HepG2 (cell line): ENCODE data around the gene VEZT. TPM values are rescaled to one million over a fixed set of nuclear protein-coding genes. Genes with fewer than 3 reads are reported as not detected.
A peak's percentile ranks its signal among the peaks of the same experiment; 100 is the strongest.

Experiments
- ATAC-seq: fragments of 200-7000 bp; cut with Tn5 transposase; 3 replicates; pipeline ENCODE4 v1.9.1; 2020; ENCODE audit warnings: mild to moderate bottlenecking, moderate library complexity
- BruUV-seq: library from RNA; stranded (reverse); fragments of 400-500 nt; replicated peaks from 2 replicates; lab custom pipeline; 2021; lab: Mats Ljungman, UMichigan
- CTCF ChIA-PET: fragments of 300-600 bp; formaldehyde crosslinking; extraction: SDS; loops from one replicate; lab custom pipeline; 2021; ENCODE audit warnings: low total read pairs, inconsistent platforms, low intra/inter-chr PET ratio; lab: Yijun Ruan, JAX
- POLR2A ChIA-PET: fragments of 350-600 bp; sonication (Branson Sonifier 250); formaldehyde crosslinking; loops from one replicate; lab custom pipeline; 2020; ENCODE audit warnings: antibody characterized with exemption, inconsistent platforms; lab: Yijun Ruan, JAX
- DNase-seq: peaks from one replicate; pipeline ENCODE4 v3.0.0-alpha.2; 2015; ENCODE audit warnings: low spot score
- FAIRE-seq: peaks from 3 replicates; lab custom pipeline; 2011; peaks lifted over from hg19 to GRCh38; lab: Jason Lieb, UNC
- H2AFZ ChIP-seq: one replicate; pipeline ENCODE4 v1.6.1; 2011; ENCODE audit warnings: low read length, inconsistent platforms
- H3K27ac ChIP-seq: fragments of 300-600 bp; 3 replicates; pipeline ENCODE4 v1.8.0; 2011; ENCODE audit warnings: mixed run types, mild to moderate bottlenecking, mixed read lengths, low read length, inconsistent platforms; ENCODE audit not compliant: insufficient read depth; ENCODE audit errors: extremely low read length
- H3K27me3 ChIP-seq, 2 experiments: fragments of 200-600 bp in 1 of 2; 2 replicates in 1 of 2; 3 replicates in 1 of 2; pipeline versions ENCODE4 v1.6.0 to v1.8.0; 2011; ENCODE audit warnings: low read length in 2 of 2, mild to moderate bottlenecking in 2 of 2, moderate library complexity in 2 of 2, inconsistent platforms in 1 of 2; ENCODE audit not compliant: insufficient read depth in 2 of 2, control insufficient read depth in 1 of 2
- H3K36me3 ChIP-seq, 2 experiments: fragments of 200-600 bp in 1 of 2; replicated peaks in 1 of 2; 2 replicates in 1 of 2; 3 replicates in 1 of 2; pipeline versions ENCODE4 v1.5.1 to v1.8.0; 2011; ENCODE audit warnings: low read length in 2 of 2, inconsistent platforms in 1 of 2; ENCODE audit not compliant: insufficient read depth in 2 of 2, control insufficient read depth in 1 of 2
- H3K4me1 ChIP-seq: 2 replicates; pipeline ENCODE4 v1.5.1; 2012; ENCODE audit warnings: low read length, inconsistent platforms; ENCODE audit not compliant: insufficient read depth
- H3K4me2 ChIP-seq: 2 replicates; pipeline ENCODE4 v1.6.0; 2011; ENCODE audit warnings: low read depth, low read length, inconsistent platforms
- H3K4me3 ChIP-seq, 3 experiments: fragments of 200-600 bp in 1 of 3; sonication (generic), shearing (Covaris generic) in 1 of 3; replicated peaks in 1 of 3; 2 replicates each; pipeline ENCODE4 v1.5.1; 2011 to 2016; ENCODE audit warnings: low read length in 3 of 3, inconsistent platforms in 2 of 3, low read depth in 2 of 3, mild to moderate bottlenecking in 2 of 3, control low read depth in 1 of 3, mixed read lengths in 1 of 3; ENCODE audit not compliant: insufficient read depth in 1 of 3
- H3K79me2 ChIP-seq: one replicate; pipeline ENCODE4 v1.6.1; 2011; ENCODE audit warnings: low read length, inconsistent platforms; ENCODE audit not compliant: insufficient read depth
- H3K9ac ChIP-seq: 2 replicates; pipeline ENCODE4 v1.6.0; 2011; ENCODE audit warnings: mild to moderate bottlenecking, low read depth, low read length, inconsistent platforms; ENCODE audit not compliant: insufficient read depth
- H3K9me3 ChIP-seq: 2 replicates; pipeline ENCODE4 v1.5.1; 2012; ENCODE audit warnings: mild to moderate bottlenecking, low read length
- H4K20me1 ChIP-seq: 2 replicates; pipeline ENCODE4 v1.6.0; 2011; ENCODE audit warnings: inconsistent platforms, mild to moderate bottlenecking, low read length, moderate library complexity; ENCODE audit not compliant: insufficient read depth
- AHDC1 ChIP-seq: sonication (generic); formaldehyde crosslinking; IDR thresholded peaks from 2 replicates; pipeline ENCODE4 v1.5.1; 2020; ENCODE audit warnings: mild to moderate bottlenecking, missing genetic modification reagents, borderline replicate concordance
- ELK4 ChIP-seq: sonication (generic); formaldehyde crosslinking; IDR thresholded peaks from 2 replicates; pipeline ENCODE4 v1.9.0; 2021; ENCODE audit warnings: missing genetic modification reagents, borderline replicate concordance
- FOSL2 ChIP-seq: sonication (generic); formaldehyde crosslinking; IDR thresholded peaks from 2 replicates; pipeline ENCODE4 v1.4.0; 2020; ENCODE audit warnings: missing genetic modification reagents
- KDM5B ChIP-seq: sonication (generic); formaldehyde crosslinking; IDR thresholded peaks from 2 replicates; pipeline ENCODE4 v1.4.0; 2020; ENCODE audit warnings: missing genetic modification reagents, mild to moderate bottlenecking, borderline replicate concordance
- MAFF ChIP-seq: IDR thresholded peaks from 2 replicates; pipeline ENCODE4 v1.6.1; 2011; ENCODE audit warnings: low read depth, low read length, improper control_type of control experiment
- MAFK ChIP-seq, 2 experiments: IDR thresholded peaks in 1 of 2; conservative IDR thresholded peaks in 1 of 2; 2 replicates each; pipeline ENCODE4 v1.6.1; 2011; ENCODE audit warnings: improper control_type of control experiment in 2 of 2, low read length in 2 of 2
- ZNF331 ChIP-seq: sonication (generic); formaldehyde crosslinking; IDR thresholded peaks from 2 replicates; pipeline ENCODE4 v1.4.0; 2020; ENCODE audit warnings: missing genetic modification reagents
- ZNF383 ChIP-seq: sonication (generic); formaldehyde crosslinking; IDR thresholded peaks from 2 replicates; pipeline ENCODE4 v1.4.0; 2020; ENCODE audit warnings: missing genetic modification reagents, mild to moderate bottlenecking, borderline replicate concordance
- ZXDC ChIP-seq: sonication (generic); formaldehyde crosslinking; IDR thresholded peaks from 2 replicates; pipeline ENCODE4 v1.5.0; 2020; ENCODE audit warnings: mild to moderate bottlenecking, missing genetic modification reagents
- WGBS: methylation state at CpG from one replicate; pipeline ENCODE4 v1.1.6; 2017; ENCODE audit warnings: low lambda C conversion rate; 5-methylcytosine and 5-hydroxymethylcytosine counted together
- in situ Hi-C: cut with HindIII; loops from 2 replicates; pipeline ENCODE4 v1.10.0; 2017; ENCODE audit warnings: low pct_unique_long_range_greater_than_20kb; ENCODE audit not compliant: extremely low pct_ligation_motif_present
- intact Hi-C: fragments of 100-400 bp; cut with micrococcal nuclease; formaldehyde crosslinking; loops from one replicate; pipeline ENCODE4 v1.10.0; 2022; ENCODE audit not compliant: unreplicated experiment
- polyA plus RNA-seq, 8 experiments: library from polyadenylated mRNA; depleted of rRNA in 3 of 8; stranded (reverse) in 7 of 8; unstranded in 1 of 8; fragments of >200 nt; fragmentation: Illumina TruSeq in 4 of 8; extraction: Trizol in 4 of 8; gene quantifications; 2 replicates each; pipeline versions ENCODE4 v1.2.1 to v1.2.3, GENCODE V29; 2011 to 2016; ENCODE audit warnings: low read depth in 4 of 8, missing spikeins in 1 of 8, mixed read lengths in 1 of 8; ENCODE audit not compliant: insufficient read depth in 1 of 8
- total RNA-seq, 5 experiments: library from RNA; depleted of rRNA; stranded (reverse); fragments of >200 nt; fragmentation: Illumina TruSeq; extraction: Trizol; gene quantifications; 2 replicates each; pipeline ENCODE4 v1.2.3, GENCODE V29; 2016; ENCODE audit warnings: low read depth in 1 of 5

Gene VEZT
- total and polyA plus RNA-seq, 2 of the 13 experiments (the other 11 are each of a cell fraction or from before 2014, with no cell fraction given) = 35.5 to 51.6 TPM

- no TSS peak for BruUV-seq
- H3K4me3 ChIP-seq = no peak overlapping the region
- no peaks in the 10 kb centered on the region for H4K20me1 ChIP-seq
- FAIRE-seq (no peak), DNase-seq (no peak), ATAC-seq (no peak)
- in situ Hi-C loops (no loop called here), intact Hi-C loops (no loop called here)
- no peak overlapping the region for H3K4me2 ChIP-seq
- H3K9me3 ChIP-seq = no peaks in the 10 kb centered on the region
- no peak overlapping the region for H3K27ac ChIP-seq
- no peaks in the 10 kb centered on the region for H3K27me3 ChIP-seq
- no peak overlapping the region for H2AFZ ChIP-seq
- H3K4me1 ChIP-seq = no peaks in the 10 kb centered on the region
- H3K36me3 ChIP-seq = peaks cover 12 to 45% of the 10 kb centered on the region in 2 experiments; a peak in 4 of 5 replicates
- 77% methylated on average over 2 of the region's 2 CpGs for WGBS
- ChIA-PET POLR2A (no interaction called here), CTCF (no interaction called here)
- H3K9ac ChIP-seq = no peak overlapping the region
- no peaks in the 10 kb centered on the region for H3K79me2 ChIP-seq
- TF ChIP-seq ZNF331 (CRISPR knock-in tag) = no peak
- TF ChIP-seq MAFF = peak; percentile 97
- TF ChIP-seq ELK4 = no peak
- peak; percentile 94 to 98 for TF ChIP-seq MAFK (conservative IDR thresholded peaks at IDR 0.05 in 1 of 2, IDR thresholded peaks at IDR 0.05 in 1 of 2; ENCODE audit: low read length in 2 of 2)
These were observed 41.2 kb downstream of the VEZT start for GRCh38 chr12:95258803-95259202.

GRCh38 chr12:95259368-95259767 lies 41.8 kb downstream of the VEZT start:
- Histone ChIP-seq H3K27me3 (no peaks in the 10 kb centered on the region), H3K4me3 (no peak overlapping the region), H3K9me3 (no peaks in the 10 kb centered on the region), H3K79me2 (no peaks in the 10 kb centered on the region), H4K20me1 (no peaks in the 10 kb centered on the region), H3K36me3 (peaks cover 12 to 45% of the 10 kb centered on the region in 2 experiments; a peak in 4 of 5 replicates), H3K27ac (no peak overlapping the region), H3K4me2 (no peak overlapping the region), H3K4me1 (no peaks in the 10 kb centered on the region), H3K9ac (no peak overlapping the region), H2AFZ (no peak overlapping the region)
- FAIRE-seq = no peak
- WGBS = 27% methylated on average over 1 of the region's 1 CpG
- POLR2A ChIA-PET = no interaction called here
- in situ Hi-C loops = no loop called here
- CTCF ChIA-PET = no interaction called here
- intact Hi-C loops = no loop called here
- DNase-seq = no peak
- no peak for ATAC-seq
- no TSS peak for BruUV-seq
- TF ChIP-seq AHDC1 (CRISPR knock-in tag) (no peak), FOSL2 (no peak), ZXDC (CRISPR knock-in tag) (no peak), ZNF383 (CRISPR knock-in tag) (no peak), KDM5B (CRISPR knock-in tag) (no peak)
